NCI-H524 treated with DMSO at 0.1 percent for 48 hours (cell line): ENCODE results near the gene TUBA4A.
A peak's percentile ranks its signal among the peaks of the same experiment; 100 is the strongest.
"Not testable (repeated sequence)": the region's sequence is repeated elsewhere in the genome, so short reads cannot be mapped to it uniquely, and the experiment has no call there.

Experiments
- DNase-seq: peaks from one replicate; lab custom pipeline; 2025; lab: John Stamatoyannopoulos, UW

TUBA4A gene

GRCh38 chr2:219253753-219254589 is at the start of gene TUBA4A:
TUBA4A (minus strand) TSS chr2:219253918; CDS start chr2:219253858, 60 bp downstream.
- DNase-seq: peak; percentile 39

- no peak for DNase-seq
Measured at GRCh38 chr2:219302412-219302968, 48.8 kb upstream of the TUBA4A start.

DNA sequence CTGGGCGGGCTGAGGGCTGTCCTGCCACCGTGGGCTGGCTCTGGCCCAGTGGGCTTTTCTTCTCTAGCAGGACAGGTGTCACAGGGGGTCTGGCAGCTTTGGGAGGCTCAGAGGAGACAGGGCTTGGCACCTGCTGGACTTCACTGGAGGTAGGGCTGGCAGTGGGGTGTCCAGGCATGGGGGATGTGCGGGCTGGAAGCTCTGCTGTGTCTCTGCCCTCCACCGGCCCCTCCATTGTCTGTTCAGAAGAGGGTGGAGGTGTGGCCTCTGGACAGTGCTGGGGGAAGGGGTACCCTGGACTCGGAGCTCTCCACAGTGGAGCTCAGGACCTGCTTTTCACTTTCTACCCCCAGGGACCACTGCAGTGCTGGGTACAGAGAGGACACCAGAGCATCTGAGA is 46.3 kb upstream of the TUBA4A start:
- DNase-seq: no peak

DNA sequence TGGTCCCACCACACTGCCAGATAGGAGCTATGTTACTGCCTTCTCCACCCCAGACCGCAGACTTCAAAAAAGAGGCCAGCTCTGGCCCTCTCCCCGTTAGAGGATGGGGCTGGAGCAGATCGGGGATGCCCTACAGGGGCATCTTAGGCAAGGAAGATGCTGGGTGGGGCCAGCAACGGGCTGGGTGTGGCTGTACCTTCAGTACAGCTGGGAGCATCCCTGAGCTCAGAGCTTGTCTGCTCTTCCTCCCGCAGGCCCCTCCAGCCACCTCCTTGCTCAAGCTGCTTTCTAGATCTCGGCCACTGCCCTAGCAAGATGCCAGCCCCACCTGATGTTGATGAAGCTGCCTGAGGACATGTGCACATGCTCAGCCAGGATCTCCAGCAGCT is 45.6 kb upstream of the TUBA4A start:
- no peak for DNase-seq

- no peak for DNase-seq
Measured at GRCh38 chr2:219298759-219299371, 45.1 kb upstream of the TUBA4A start.

GRCh38 chr2:219297766-219298456 is 44.2 kb upstream of the TUBA4A start:
- DNase-seq: no peak

DNA sequence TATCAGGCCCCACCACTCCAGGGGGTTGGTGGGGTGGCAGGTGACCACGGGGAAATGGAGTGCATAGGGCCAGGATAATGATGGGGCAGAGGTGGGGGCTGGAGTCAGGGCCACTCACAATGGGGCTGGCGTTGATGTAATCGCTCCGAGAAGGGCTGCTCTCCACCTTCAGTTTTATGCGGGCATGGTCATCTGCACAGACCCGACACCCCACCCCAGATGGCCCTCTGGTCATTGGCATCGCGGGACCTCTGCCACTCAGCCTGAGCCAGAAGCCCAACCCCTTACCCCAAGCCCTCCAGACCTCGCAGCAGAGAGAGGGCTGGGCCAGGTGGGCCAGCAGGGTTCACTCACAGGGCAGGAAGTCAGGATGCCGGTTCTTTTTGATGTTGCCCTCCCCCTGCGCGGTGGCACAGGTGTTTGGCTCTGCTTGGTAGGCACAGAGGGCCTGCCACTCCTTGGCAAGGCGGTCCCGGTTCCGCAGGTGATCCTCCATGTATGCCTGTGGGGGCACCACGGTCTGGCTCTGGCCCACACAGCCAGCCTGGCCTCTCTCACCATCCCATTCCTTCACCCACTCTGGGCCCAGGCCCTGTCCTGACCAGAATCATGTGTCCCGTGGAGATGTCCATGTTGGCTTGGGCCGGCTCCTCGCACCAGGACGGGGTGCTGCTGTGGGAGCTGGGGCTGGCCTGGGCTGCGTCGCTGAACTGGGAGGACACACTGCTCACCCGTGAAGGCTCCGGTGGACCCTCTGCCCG is 43.1 kb upstream of the TUBA4A start:
- no peak for DNase-seq

- DNase-seq: no peak
Measured at GRCh38 chr2:219296142-219296541, 42.4 kb upstream of the TUBA4A start.

- DNase-seq: no peak
Measured at GRCh38 chr2:219294356-219295351, 40.9 kb upstream of the TUBA4A start.

DNA sequence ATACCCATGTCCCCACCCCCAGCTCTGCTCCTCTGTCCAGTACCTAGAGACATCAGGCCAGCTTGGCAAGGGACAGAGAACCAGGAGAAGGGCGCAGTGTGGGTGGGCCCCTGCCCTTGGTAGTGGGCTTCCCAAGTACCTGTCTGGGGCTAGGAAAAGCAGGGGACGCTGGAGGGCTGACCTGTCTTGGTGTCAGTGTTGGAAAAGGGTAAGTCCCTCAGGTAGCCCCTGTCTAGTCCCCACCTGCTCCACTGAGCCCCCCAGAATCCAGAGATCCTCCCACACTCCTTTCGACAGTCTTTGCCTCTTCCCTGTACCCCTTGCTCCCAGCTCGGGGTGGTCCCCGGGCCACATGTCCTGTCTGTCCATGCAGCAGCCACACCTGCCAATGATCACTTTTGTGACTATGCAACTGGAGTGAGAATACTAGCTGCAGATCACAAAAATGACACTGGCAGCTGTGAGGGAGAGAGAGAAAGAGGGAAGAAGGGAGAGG is 40.1 kb upstream of the TUBA4A start:
- no peak for DNase-seq

GRCh38 chr2:219292616-219293015 is 38.9 kb upstream of the TUBA4A start:
- DNase-seq: no peak

DNA sequence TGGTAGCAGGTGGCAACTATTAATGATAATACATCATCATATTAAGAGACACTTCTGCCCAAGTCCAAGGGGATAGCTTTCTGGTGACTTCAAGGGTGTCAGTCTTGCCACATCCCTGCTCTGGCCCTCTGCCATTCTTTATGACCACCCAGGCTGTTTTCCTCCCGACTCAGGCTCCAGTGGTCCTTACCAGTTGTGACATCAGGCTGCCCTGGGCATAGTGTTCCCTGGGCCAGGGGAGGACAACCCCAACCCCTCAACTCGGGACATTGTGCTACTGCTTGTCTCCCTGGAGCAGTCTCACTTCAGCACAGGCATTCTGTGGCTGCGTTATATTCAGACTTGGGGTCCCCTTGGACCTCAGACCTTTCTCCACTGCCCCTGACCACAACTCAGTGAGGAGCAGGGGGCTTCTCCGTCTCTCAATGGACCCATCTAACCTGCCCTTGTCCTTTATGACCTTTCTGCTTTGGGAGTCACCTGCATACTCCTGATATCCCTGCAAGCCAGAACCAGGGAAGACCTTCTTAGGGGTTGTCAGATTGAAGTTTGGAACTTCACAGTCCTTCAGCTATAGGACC is 38.3 kb upstream of the TUBA4A start:
- DNase-seq: no peak

DNA sequence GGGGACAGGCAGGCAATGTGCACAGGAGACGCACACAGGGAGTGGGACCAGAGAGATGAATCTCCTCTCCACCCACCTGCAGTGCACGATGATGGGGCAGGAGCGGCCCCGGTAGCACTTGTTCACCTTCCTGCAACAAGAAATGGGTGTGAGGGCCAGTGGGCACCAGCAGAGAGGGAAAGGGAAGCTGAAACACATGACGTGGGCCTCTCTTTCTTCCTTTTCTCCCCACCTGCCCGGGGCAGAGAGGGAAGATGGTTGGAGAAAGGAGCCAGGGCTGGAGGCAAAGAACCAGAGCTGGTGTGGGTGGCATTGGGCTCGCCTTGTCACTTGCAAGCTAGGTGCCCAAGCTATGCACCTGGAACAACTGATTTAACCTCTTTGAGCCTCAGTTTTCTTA is 37.7 kb upstream of the TUBA4A start:
- no peak for DNase-seq

DNA sequence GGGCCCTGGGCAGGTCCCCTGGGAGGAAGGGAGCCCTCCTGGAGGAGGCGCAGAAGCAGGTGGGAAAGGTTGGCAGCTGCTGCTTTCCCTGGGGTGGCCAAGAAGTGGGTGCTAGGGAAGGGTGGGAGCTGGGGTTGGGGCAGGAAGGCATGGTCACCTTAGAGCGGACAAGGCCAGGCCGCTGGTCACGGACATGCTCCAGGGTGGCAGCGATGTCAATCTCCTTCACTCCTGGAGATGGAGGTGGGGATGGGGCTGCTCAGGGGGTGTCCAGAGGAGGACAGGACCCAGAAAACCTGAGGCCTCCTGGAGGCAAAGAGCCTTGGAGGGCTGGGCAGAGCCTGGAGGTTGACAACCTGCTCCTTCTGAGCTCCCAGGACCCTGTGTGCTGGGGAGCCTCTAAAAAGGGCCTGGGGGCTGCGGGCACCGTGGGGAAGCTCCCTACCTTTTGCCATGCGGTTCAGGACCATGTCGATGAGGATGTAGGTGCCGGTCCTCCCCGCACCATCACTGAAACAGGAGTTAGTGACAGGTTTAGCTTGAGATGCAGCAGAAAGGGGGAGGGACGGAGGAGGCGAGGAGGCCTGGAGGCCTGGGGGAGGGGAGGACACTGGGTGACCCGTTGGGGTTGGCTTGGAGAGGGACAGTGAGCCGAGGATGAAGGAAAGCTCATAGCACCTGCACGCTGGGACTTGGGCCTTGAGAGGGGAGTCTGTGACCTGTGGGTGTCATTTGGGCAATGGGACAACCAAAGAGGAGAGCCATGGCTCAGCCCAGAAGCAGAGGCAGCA is 36.9 kb upstream of the TUBA4A start:
- no peak for DNase-seq

DNA sequence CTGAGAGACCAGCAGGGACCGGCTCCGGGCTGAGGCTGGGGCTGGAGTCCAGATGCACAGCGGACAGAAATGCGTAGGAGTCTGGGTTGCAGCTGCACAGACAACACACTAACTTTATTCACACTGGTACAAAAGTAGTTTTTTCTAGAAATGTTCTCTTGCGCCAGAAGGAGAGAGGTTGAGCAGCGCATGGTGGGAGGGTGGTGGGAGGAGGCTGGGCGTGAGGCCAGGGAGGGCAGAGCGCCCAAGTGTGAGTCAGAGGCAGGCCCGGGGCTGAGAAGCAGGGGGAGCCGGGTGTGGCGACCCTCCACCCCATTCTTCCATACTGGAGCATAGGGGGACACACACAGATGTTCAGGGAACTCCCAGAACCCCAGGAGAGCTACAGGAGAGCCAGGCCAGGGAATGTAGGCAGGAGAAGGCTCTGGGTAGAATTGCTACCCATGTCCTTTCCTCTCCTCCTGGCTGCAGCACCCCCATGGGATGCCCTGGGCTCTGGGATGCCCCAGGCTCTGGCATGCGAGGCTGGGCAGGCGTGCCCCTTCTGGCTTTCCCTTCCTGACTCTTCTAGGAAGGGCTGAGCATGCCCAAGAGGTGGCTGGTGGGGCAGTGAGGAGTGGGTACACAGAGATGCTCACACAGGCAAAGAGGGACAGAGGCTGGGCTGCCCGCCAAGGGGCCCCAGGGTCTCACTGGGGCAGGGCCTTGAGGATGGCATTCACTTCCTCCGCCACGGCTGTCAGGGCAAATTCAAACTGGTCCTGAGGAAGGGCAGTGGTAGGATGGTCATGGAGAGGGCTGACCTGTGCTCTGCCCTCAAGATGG is 36.0 kb upstream of the TUBA4A start:
- no peak for DNase-seq

- no peak for DNase-seq
Measured at GRCh38 chr2:219289195-219289536, 35.4 kb upstream of the TUBA4A start.

GRCh38 chr2:219287580-219288265 is 34.0 kb upstream of the TUBA4A start:
- DNase-seq: no peak

GRCh38 chr2:219287116-219287440 is 33.4 kb upstream of the TUBA4A start:
- DNase-seq: not testable (repeated sequence)
